Fibroblast of skin of left quadriceps (primary cell): Measurements from ENCODE around the gene PFKFB2.

Experiments used
- DNase-seq, 2 experiments: peaks; one replicate each; pipeline ENCODE4 v3.0.0-alpha.2; 2013; ENCODE audit warnings: low read depth in 2 of 2

PFKFB2 gene

GRCh38 chr1:207021876-207022596 lies 31.0 kb upstream of the PFKFB2 start:
- no peak for DNase-seq

GRCh38 chr1:207022996-207023679 lies 29.9 kb upstream of the PFKFB2 start:
- DNase-seq = no peak

DNA sequence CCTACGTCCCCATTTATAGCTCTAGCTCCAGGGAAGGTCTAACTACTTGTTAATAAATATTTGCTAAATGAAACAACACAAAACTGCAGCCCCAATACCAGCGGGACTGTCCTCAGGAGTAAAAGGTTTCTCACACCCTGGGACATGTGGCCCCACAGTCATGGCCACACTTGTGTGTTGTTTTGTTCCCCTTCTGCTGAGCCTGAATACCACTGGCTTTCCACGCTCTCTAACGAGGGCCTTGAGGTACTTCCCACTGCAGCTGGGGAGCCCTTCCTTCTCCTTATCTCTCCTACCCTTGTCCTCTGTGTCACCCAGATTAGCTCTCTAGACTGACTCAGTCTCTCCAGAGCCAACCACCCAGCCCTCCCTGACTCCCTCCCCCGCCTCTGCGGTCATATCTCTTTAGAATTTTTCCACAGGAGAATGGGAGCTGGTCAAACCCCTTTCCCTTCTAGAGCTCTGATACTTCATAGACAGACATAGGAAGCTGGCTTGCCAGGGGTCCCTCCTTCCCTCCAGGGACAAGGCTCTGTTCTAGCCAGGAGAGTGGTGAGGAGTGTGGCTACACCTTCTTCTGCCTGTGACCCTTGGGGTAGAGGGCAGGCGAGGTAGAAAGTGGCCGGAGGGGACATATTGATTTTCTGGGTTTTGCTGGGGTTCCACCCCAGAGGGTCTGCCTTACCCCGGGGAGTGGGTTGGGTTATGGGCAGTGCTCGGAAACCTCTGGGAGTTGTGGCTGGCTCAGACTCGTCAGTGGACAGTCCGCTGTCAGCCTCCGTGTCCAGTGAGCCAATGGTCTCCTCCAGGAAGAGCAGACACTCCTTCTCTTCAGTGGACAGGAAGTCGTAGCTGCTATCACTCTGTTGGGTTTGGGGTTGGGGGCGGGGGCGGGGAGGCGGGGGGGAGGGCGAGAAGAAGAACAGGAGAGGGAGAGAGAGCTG lies 28.6 kb upstream of the PFKFB2 start:
- no peak for DNase-seq

DNA sequence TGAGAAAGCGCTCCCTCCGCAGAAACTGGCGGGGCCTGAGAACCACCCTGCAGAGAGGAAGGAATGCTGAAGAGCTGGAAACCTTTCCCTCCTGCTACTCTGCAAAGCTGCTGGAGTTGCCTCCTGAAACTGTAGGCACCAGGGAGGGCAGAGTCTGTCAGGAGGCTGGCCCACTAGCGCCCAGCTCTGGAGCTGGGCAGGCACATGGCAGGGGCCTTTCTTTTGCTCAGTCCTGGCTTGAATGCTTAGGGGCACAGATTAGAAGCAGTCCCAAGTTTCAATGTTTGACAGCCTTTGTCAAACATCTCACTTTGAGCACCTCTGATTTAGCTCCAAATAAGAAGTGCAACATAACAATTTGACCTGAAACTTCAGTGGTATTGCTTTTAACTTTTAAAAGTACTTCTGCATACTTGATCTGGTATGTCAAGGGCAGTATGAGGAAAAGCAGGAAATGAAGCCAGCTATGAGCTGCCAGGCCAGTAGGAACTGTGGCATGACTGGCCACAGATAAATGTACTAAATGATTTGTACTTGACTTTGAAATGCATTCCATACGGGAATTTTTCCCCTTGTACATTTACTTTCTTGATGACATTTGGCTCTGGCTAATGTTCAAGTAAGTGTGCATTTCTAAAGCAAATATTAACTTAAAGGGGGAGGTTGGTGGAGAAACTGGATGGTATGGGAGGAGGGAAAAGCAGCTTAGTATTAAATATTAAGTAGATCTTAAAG lies 27.8 kb upstream of the PFKFB2 start:
- peak; percentile 14 to 15 for DNase-seq

- no peak for DNase-seq
Observed at GRCh38 chr1:207026104-207026534, 27.0 kb upstream of the PFKFB2 start.

GRCh38 chr1:207027206-207027777 lies 25.8 kb upstream of the PFKFB2 start:
- DNase-seq = no peak

DNA sequence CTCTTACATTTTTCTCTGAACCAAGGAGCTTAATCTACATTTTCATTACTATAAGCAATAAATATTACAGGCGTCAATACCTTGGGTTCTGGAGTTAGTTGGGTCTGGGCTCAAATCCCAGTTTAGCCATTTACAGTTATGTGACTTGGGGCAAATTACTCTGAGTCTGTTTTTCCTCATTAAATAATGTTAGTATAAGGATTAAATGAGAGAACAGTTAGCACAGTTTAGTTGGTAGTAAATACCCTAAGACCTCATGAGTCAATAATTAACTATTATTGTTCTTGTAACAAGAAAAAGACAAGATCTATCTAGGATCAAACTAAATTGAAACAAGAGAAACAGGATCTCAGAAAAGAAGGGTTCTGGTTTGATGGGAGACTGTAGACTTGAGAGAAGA lies 25.2 kb upstream of the PFKFB2 start:
- no peak for DNase-seq

DNA sequence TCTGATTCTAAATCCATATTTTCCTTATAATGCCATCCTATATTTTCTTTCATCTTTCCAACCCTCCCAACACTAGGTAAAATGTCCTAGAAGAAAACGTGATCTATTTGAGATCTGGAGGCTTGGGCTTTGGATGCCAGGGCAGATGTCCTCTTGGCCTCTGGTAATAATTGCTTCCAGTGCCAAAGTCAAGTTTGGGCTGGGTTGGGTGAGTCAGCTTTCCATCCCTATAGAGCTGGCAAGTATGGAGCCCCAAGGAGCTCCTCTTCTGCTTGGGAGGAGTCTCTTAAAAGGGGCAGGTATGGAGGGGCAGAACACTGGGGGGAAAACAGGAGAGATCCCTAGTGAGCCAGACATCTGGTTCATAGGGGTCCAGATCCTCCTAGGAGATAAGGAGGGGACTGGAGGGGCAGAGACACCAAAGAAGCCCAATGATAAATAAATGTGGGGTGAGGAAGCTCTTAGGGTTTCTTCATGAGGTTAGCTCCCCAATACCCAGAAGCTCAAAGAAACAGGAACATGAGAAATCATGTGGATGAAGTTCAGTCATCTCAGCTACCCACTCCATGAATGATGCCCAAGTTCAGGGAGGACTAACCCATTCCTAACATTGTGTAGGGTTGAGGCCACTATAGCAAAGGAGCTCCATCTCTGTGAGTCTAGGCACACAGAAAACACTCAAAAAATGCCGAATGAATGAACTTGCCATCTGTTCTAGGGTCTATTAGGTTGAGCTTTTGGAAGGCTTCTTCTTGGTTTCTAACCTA lies 24.0 kb upstream of the PFKFB2 start:
- DNase-seq = no peak

- no peak for DNase-seq
Observed at GRCh38 chr1:207029701-207030521, 23.2 kb upstream of the PFKFB2 start.

GRCh38 chr1:207030522-207031009 lies 22.5 kb upstream of the PFKFB2 start:
- DNase-seq = no peak

- DNase-seq = no peak
Observed at GRCh38 chr1:207031016-207031415, 22.1 kb upstream of the PFKFB2 start.

GRCh38 chr1:207031632-207032264 lies 21.3 kb upstream of the PFKFB2 start:
- no peak for DNase-seq

GRCh38 chr1:207032528-207033017 lies 20.5 kb upstream of the PFKFB2 start, which contains the start of gene C1orf116:
C1orf116 (minus strand) TSS chr1:207032756; CDS start chr1:207027598, 5,158 bp downstream.
- DNase-seq = no peak

GRCh38 chr1:207033302-207033701 lies 19.8 kb upstream of the PFKFB2 start:
- no peak for DNase-seq

DNA sequence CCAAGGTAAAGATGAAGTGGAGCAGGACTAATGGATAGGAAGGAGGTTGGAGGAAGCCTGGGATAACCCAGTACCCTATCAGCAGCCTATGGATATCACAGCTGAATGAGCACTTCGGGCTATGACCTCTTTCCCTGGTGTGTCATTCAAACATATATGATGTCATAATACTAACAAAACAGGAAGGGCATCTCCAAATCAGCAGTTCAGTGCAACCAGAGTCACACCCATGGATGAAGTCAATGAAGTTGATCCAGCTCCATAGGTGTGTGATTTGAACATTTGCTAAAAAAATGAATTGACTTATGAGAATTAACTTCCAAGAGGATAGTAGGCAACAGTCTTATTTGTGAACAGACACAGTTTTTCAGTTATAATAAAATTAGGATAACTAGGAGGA lies 18.9 kb upstream of the PFKFB2 start:
- DNase-seq = no peak

- peak; percentile 17 to 34 for DNase-seq
Observed at GRCh38 chr1:207034998-207035397, 18.1 kb upstream of the PFKFB2 start.

- no peak for DNase-seq
Observed at GRCh38 chr1:207035877-207036551, 17.1 kb upstream of the PFKFB2 start.

GRCh38 chr1:207036865-207037264 lies 16.2 kb upstream of the PFKFB2 start:
- DNase-seq = no peak
